Keratinocyte (primary cell): ENCODE data around the gene TDRD9. TPM values are rescaled to one million over a fixed set of nuclear protein-coding genes. Genes with fewer than 3 reads are reported as not detected.

Experiments
- DNase-seq: peaks from one replicate; pipeline ENCODE4 v3.0.0-alpha.2; 2011; ENCODE audit warnings: low read depth, missing footprints, low spot score
- FAIRE-seq: peaks from 2 replicates; lab custom pipeline; 2011; peaks lifted over from hg19 to GRCh38; lab: Jason Lieb, UNC
- H2AFZ ChIP-seq: 2 replicates; pipeline ENCODE4 v1.6.0; 2012; ENCODE audit warnings: low read length, control low read depth, inconsistent platforms; ENCODE audit not compliant: control insufficient read depth
- H3K27ac ChIP-seq: 2 replicates; pipeline ENCODE4 v1.5.1; 2011; ENCODE audit warnings: low read length; ENCODE audit not compliant: control insufficient read depth, insufficient read depth
- H3K27me3 ChIP-seq: 3 replicates; pipeline ENCODE4 v1.6.0; 2011; ENCODE audit warnings: low read length; ENCODE audit not compliant: control insufficient read depth, insufficient read depth; ENCODE audit errors: extremely low read depth
- H3K36me3 ChIP-seq, 2 experiments: 2 replicates in 1 of 2; 3 replicates in 1 of 2; pipeline ENCODE4 v1.5.1; 2011; ENCODE audit warnings: low read length in 2 of 2, mild to moderate bottlenecking in 1 of 2; ENCODE audit not compliant: control insufficient read depth in 2 of 2, insufficient read depth in 2 of 2; ENCODE audit errors: extremely low read depth in 1 of 2
- H3K4me1 ChIP-seq: 3 replicates; pipeline ENCODE4 v1.5.1; 2011; ENCODE audit warnings: low read length; ENCODE audit not compliant: control insufficient read depth, insufficient read depth; ENCODE audit errors: extremely low read depth
- H3K4me2 ChIP-seq: 3 replicates; pipeline ENCODE4 v1.6.0; 2011; ENCODE audit warnings: low read depth, low read length; ENCODE audit not compliant: control insufficient read depth, insufficient read depth; ENCODE audit errors: extremely low read depth
- H3K4me3 ChIP-seq, 3 experiments: fragments of 200-600 bp in 1 of 3; sonication (generic) in 1 of 3; 2 replicates in 2 of 3; 3 replicates in 1 of 3; pipeline ENCODE4 v1.5.1; 2011 to 2016; ENCODE audit warnings: low read length in 3 of 3, mild to moderate bottlenecking in 3 of 3, control low read depth in 2 of 3, inconsistent platforms in 1 of 3, low read depth in 1 of 3, mixed read lengths in 1 of 3, mixed run types in 1 of 3, moderate library complexity in 1 of 3; ENCODE audit not compliant: control insufficient read depth in 2 of 3, insufficient read depth in 2 of 3; ENCODE audit errors: extremely low read depth in 1 of 3
- H3K79me2 ChIP-seq: 2 replicates; pipeline ENCODE4 v1.6.0; 2012; ENCODE audit warnings: low read length; ENCODE audit not compliant: control insufficient read depth, insufficient read depth
- H3K9ac ChIP-seq: 3 replicates; pipeline ENCODE4 v1.6.0; 2011; ENCODE audit warnings: low read length; ENCODE audit not compliant: control insufficient read depth, insufficient read depth; ENCODE audit errors: extremely low read depth
- H3K9me1 ChIP-seq: 3 replicates; pipeline ENCODE4 v1.6.0; 2011; ENCODE audit warnings: low read length; ENCODE audit not compliant: control insufficient read depth, insufficient read depth; ENCODE audit errors: extremely low read depth
- H3K9me3 ChIP-seq: 2 replicates; pipeline ENCODE4 v1.5.1; 2012; ENCODE audit warnings: low read depth, low read length; ENCODE audit not compliant: control insufficient read depth
- H4K20me1 ChIP-seq: 3 replicates; pipeline ENCODE4 v1.6.0; 2011; ENCODE audit warnings: low read length; ENCODE audit not compliant: control insufficient read depth, insufficient read depth; ENCODE audit errors: extremely low read depth
- EZH2 ChIP-seq: IDR thresholded peaks from one replicate; pipeline ENCODE4 v1.6.1; 2012; ENCODE audit warnings: inconsistent platforms, mild to moderate bottlenecking, low read length, moderate library complexity
- dilution Hi-C: fragments of 300-500 bp; cut with MboI; formaldehyde crosslinking; loops from one replicate; pipeline ENCODE4 v1.7.0; 2020; ENCODE audit warnings: low sequenced_read_pairs; ENCODE audit not compliant: extremely low pct_ligation_motif_present
- polyA plus RNA-seq, 5 experiments: library from polyadenylated mRNA; depleted of rRNA in 3 of 5; stranded (reverse) in 3 of 5; stranded (forward) in 1 of 5; unstranded in 1 of 5; fragments of >200 nt; gene quantifications; 1 replicate in 1 of 5; 2 replicates in 3 of 5; 3 replicates in 1 of 5; pipeline versions ENCODE4 v1.2.1 to v1.2.3, GENCODE V29; 2011 to 2012; ENCODE audit warnings: missing spikeins in 2 of 5, low read depth in 1 of 5, low replicate concordance in 1 of 5
- TF ChIP-seq, protein P1 (sequence below), 3 experiments: IDR thresholded peaks in 1 of 3; conservative IDR thresholded peaks in 1 of 3; optimal IDR thresholded peaks in 1 of 3; 2 replicates in 2 of 3; 3 replicates in 1 of 3; pipeline versions ENCODE3 to v1.5.1; 2011; ENCODE audit warnings: low read length in 3 of 3, mild to moderate bottlenecking in 3 of 3, moderate library complexity in 2 of 3, control low read depth in 1 of 3, inconsistent platforms in 1 of 3; ENCODE audit not compliant: insufficient read depth in 2 of 3; ENCODE audit errors: extremely low read depth in 1 of 3

The TDRD9 gene
- polyA plus RNA-seq, 1 donor (not counting 4 experiments of a cell fraction or from before 2014, with no cell fraction given), result 0.10 TPM

DNA sequence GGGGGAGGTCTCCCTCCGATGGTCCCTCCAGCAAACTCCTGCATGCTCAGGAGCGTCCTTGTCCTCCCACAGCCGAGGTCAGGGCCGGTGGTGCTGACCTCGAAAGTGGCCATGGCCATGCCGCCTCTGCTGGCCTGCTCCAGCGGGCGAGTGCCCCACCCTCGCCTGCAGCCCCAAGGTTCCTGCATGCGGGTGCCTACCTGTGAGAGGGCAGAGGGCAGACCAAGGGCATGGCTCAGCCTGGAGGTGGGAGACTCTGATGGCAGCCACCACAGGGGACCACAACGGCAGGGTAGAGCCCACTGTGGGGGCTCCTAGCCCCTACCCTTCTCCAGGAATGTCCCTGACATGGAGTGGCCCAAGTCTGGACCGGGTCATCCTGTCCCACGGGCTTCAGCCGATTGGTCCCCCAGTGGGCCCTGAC lies 42.7 kb upstream of the TDRD9 start:
- H4K20me1 ChIP-seq, result no peaks in the 10 kb centered on the region
- no peak overlapping the region for H3K4me3 ChIP-seq
- H3K79me2 ChIP-seq, result no peaks in the 10 kb centered on the region
- H3K9me3 ChIP-seq, result no peaks in the 10 kb centered on the region
- FAIRE-seq, result no peak
- no peak overlapping the region for H3K9ac ChIP-seq
- H3K4me1 ChIP-seq, result peaks cover 2% of the 10 kb centered on the region
- TF ChIP-seq, protein P1, sequence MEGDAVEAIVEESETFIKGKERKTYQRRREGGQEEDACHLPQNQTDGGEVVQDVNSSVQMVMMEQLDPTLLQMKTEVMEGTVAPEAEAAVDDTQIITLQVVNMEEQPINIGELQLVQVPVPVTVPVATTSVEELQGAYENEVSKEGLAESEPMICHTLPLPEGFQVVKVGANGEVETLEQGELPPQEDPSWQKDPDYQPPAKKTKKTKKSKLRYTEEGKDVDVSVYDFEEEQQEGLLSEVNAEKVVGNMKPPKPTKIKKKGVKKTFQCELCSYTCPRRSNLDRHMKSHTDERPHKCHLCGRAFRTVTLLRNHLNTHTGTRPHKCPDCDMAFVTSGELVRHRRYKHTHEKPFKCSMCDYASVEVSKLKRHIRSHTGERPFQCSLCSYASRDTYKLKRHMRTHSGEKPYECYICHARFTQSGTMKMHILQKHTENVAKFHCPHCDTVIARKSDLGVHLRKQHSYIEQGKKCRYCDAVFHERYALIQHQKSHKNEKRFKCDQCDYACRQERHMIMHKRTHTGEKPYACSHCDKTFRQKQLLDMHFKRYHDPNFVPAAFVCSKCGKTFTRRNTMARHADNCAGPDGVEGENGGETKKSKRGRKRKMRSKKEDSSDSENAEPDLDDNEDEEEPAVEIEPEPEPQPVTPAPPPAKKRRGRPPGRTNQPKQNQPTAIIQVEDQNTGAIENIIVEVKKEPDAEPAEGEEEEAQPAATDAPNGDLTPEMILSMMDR (optimal IDR thresholded peaks at IDR 0.05 in 1 of 3, IDR thresholded peaks at IDR 0.05 in 1 of 3, conservative IDR thresholded peaks at IDR 0.05 in 1 of 3; ENCODE audit: extremely low read depth in 1 of 3, insufficient read depth in 2 of 3, low read length in 3 of 3), result no peak
- no peak for TF ChIP-seq EZH2
- H3K27ac ChIP-seq, result no peak overlapping the region
- peaks cover 21% of the 10 kb centered on the region for H3K27me3 ChIP-seq
- no peak for DNase-seq
- dilution Hi-C loops, result no loop called here
- no peak overlapping the region for H3K4me2 ChIP-seq
- no peaks in the 10 kb centered on the region for H3K36me3 ChIP-seq
- H2AFZ ChIP-seq, result no peak overlapping the region
- no peaks in the 10 kb centered on the region for H3K9me1 ChIP-seq

DNA sequence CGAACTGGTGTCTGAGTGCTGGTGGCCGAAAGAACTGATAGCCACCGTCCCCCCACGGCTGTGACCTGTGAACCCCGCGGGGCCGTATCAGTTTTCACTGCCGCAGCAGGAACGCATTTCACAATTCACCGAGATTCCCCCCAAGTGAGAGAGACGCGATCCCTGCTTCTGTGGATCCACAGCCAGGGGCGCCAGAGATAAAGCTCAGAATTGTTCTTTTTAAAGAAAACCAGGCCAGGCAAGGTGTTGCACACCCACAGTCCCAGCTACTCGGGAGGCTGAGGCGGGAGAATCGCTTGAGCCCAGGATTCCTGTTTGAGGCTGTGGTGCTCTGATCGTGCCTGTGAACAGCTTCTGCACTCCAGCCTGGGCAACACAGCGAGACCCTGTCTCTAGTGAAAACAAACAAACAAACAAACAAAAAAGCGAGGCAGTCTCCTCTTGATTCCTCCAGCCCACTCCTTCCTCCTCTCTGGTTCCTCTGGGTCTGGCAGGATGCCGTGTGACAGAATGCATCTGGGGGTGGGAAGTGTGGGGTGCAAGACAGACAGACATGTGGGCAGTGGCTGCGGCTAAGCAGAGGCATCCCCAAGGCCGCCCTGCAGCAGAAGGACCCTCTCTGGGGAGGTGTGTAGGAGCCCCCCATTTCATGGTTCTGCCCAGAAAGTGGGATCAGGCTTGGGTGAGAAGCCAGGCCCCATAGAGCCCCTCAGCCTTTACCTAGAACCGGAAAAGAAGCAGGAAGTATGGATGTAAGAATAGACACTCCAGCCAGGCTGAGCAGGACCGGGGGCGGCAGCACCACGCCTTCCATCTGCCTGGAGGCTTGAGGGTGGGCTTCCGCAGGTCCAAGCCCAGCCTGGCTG lies 41.7 kb upstream of the TDRD9 start:
- no peak for DNase-seq
- H3K9me3 ChIP-seq, result no peaks in the 10 kb centered on the region

More for the DNA sequence above, 41.7 kb upstream of the TDRD9 start:
- Histone ChIP-seq H4K20me1 (no peaks in the 10 kb centered on the region), H3K79me2 (no peaks in the 10 kb centered on the region), H3K9me1 (no peaks in the 10 kb centered on the region), H3K27me3 (peaks cover 15% of the 10 kb centered on the region), H3K27ac (no peak overlapping the region), H3K9ac (no peak overlapping the region), H3K4me2 (no peak overlapping the region), H3K36me3 (no peaks in the 10 kb centered on the region), H2AFZ (no peak overlapping the region), H3K4me3 (no peak overlapping the region), H3K4me1 (no peaks in the 10 kb centered on the region)
- no peak for FAIRE-seq
- dilution Hi-C loops, result no loop called here
- TF ChIP-seq, protein P1 (optimal IDR thresholded peaks at IDR 0.05 in 1 of 3, IDR thresholded peaks at IDR 0.05 in 1 of 3, conservative IDR thresholded peaks at IDR 0.05 in 1 of 3; ENCODE audit: extremely low read depth in 1 of 3, insufficient read depth in 2 of 3, low read length in 3 of 3), result no peak
- TF ChIP-seq EZH2, result no peak
